GM23338 (cell line): Measurements from ENCODE around the gene MOCS3. TPM values are rescaled to one million over a fixed set of nuclear protein-coding genes. Genes with fewer than 3 reads are reported as not detected.

ENCODE experiments used
- ATAC-seq: fragments of 200-7000 bp; cut with Tn5 transposase; 3 replicates; pipeline ENCODE4 v1.9.1; 2020
- DNase-seq: peaks from one replicate; pipeline ENCODE4 v3.0.0-alpha.2; 2015; ENCODE audit warnings: low spot score
- H2AFZ ChIP-seq: fragments of 200-600 bp; sonication (generic); 2 replicates; pipeline ENCODE4 v1.8.0; 2016; ENCODE audit warnings: antibody characterized with exemption, mild to moderate bottlenecking, moderate library complexity
- H3F3A ChIP-seq: fragments of 200-600 bp; sonication (generic); replicated peaks from 2 replicates; pipeline ENCODE4 v1.8.0; 2017; ENCODE audit warnings: antibody characterized with exemption, mixed run types, low read depth
- H3K27ac ChIP-seq: fragments of 200-600 bp; sonication (generic); 2 replicates; pipeline ENCODE4 v1.6.1; 2016; ENCODE audit warnings: low read depth
- H3K27me3 ChIP-seq: fragments of 200-600 bp; sonication (generic); 2 replicates; pipeline ENCODE4 v1.8.0; 2016; ENCODE audit warnings: mild to moderate bottlenecking, mixed run types, moderate library complexity; ENCODE audit not compliant: insufficient read depth
- H3K36me3 ChIP-seq: fragments of 200-600 bp; sonication (generic); 2 replicates; pipeline ENCODE4 v1.8.0; 2016; ENCODE audit warnings: mild to moderate bottlenecking; ENCODE audit not compliant: insufficient read depth
- H3K4me1 ChIP-seq: fragments of 200-600 bp; sonication (generic); 2 replicates; pipeline ENCODE4 v1.8.0; 2016; ENCODE audit warnings: mild to moderate bottlenecking, moderate library complexity; ENCODE audit not compliant: insufficient read depth
- H3K4me2 ChIP-seq: fragments of 200-600 bp; sonication (generic); 2 replicates; pipeline ENCODE4 v1.7.1; 2017; ENCODE audit warnings: mixed run types
- H3K4me3 ChIP-seq: fragments of 200-600 bp; sonication (generic); 2 replicates; pipeline ENCODE4 v1.6.1; 2016; ENCODE audit warnings: mixed run types
- H3K79me2 ChIP-seq: fragments of 200-600 bp; sonication (generic); replicated peaks from 2 replicates; pipeline ENCODE4 v1.8.0; 2017; ENCODE audit warnings: mild to moderate bottlenecking; ENCODE audit not compliant: insufficient read depth
- H3K9me2 ChIP-seq: fragments of 200-600 bp; sonication (generic); 2 replicates; pipeline ENCODE4 v1.8.0; 2017; ENCODE audit not compliant: insufficient read depth
- H4K20me1 ChIP-seq: fragments of 200-600 bp; sonication (generic); replicated peaks from 2 replicates; pipeline ENCODE4 v1.8.0; 2017; ENCODE audit warnings: mild to moderate bottlenecking; ENCODE audit not compliant: insufficient read depth
- H3K27ac Mint-ChIP-seq: 2 replicates; pipeline ENCODE4 v1.8.0; 2020; ENCODE audit warnings: inconsistent platforms, mild to moderate bottlenecking, moderate library complexity, mixed read lengths
- H3K27me3 Mint-ChIP-seq: 3 replicates; pipeline ENCODE4 v1.8.0; 2022; ENCODE audit warnings: low read depth, mild to moderate bottlenecking, moderate library complexity, mixed read lengths, inconsistent platforms; ENCODE audit not compliant: insufficient read depth, poor library complexity
- H3K36me3 Mint-ChIP-seq: 3 replicates; pipeline ENCODE4 v1.8.0; 2021; ENCODE audit warnings: low read depth, mild to moderate bottlenecking, inconsistent platforms, moderate library complexity, mixed read lengths
- H3K4me1 Mint-ChIP-seq: 3 replicates; pipeline ENCODE4 v1.8.0; 2020; ENCODE audit warnings: mild to moderate bottlenecking, inconsistent platforms, mixed read lengths
- H3K4me3 Mint-ChIP-seq: 3 replicates; pipeline ENCODE4 v1.8.0; 2021; ENCODE audit warnings: moderate library complexity, mild to moderate bottlenecking, inconsistent platforms, mixed read lengths
- H3K9me3 Mint-ChIP-seq: 3 replicates; pipeline ENCODE4 v1.8.0; 2020; ENCODE audit warnings: moderate library complexity, mild to moderate bottlenecking, inconsistent platforms, mixed read lengths
- CREB1 ChIP-seq: fragments of 250-450 bp; sonication (Bioruptor Pico); IDR thresholded peaks from 2 replicates; pipeline ENCODE4 v1.5.0; 2020; ENCODE audit warnings: low read depth, mild to moderate bottlenecking, moderate library complexity
- EZH2 ChIP-seq: fragments of 200-600 bp; sonication (generic); IDR thresholded peaks from one replicate; pipeline ENCODE4 v1.8.0; 2017; ENCODE audit warnings: antibody characterized with exemption, mild to moderate bottlenecking, low read depth; ENCODE audit not compliant: unreplicated experiment
- EZH2phosphoT487 ChIP-seq: fragments of 200-600 bp; sonication (generic); IDR thresholded peaks from one replicate; pipeline ENCODE4 v1.8.1; 2018; ENCODE audit warnings: antibody characterized with exemption; ENCODE audit not compliant: unreplicated experiment
- JUNB ChIP-seq: IDR thresholded peaks from one replicate; pipeline ENCODE4 v1.6.1; 2016; ENCODE audit warnings: antibody characterized with exemption; ENCODE audit not compliant: unreplicated experiment
- ZNF114 ChIP-seq: fragments of 250-450 bp; sonication (Bioruptor Pico); IDR thresholded peaks from 2 replicates; pipeline ENCODE4 v1.5.0; 2020; ENCODE audit warnings: mild to moderate bottlenecking, moderate library complexity
- ZNF331 ChIP-seq: fragments of 250-450 bp; sonication (Bioruptor Pico); IDR thresholded peaks from 2 replicates; pipeline ENCODE4 v1.5.0; 2020; ENCODE audit warnings: low read depth, mild to moderate bottlenecking, moderate library complexity
- polyA plus RNA-seq: library from polyadenylated mRNA; unstranded; fragments of >200 nt; fragmentation: Nextera tagmentation; extraction: Ambion mirVana; gene quantifications from 2 replicates; pipeline ENCODE4 v1.2.1, GENCODE V29; 2016
- total RNA-seq: library from RNA; depleted of rRNA; stranded (reverse); fragments of >200 nt; shearing (Covaris generic); gene quantifications from 2 replicates; pipeline ENCODE4 v1.2.3, GENCODE V29; 2014
- TF ChIP-seq, protein P1 (sequence below): IDR thresholded peaks from one replicate; pipeline ENCODE4 v1.6.1; 2018; ENCODE audit warnings: antibody characterized with exemption; ENCODE audit not compliant: unreplicated experiment

MOCS3 gene
- total and polyA plus RNA-seq, 2 experiments from 2014 or later = 2.2 to 9.1 TPM

DNA sequence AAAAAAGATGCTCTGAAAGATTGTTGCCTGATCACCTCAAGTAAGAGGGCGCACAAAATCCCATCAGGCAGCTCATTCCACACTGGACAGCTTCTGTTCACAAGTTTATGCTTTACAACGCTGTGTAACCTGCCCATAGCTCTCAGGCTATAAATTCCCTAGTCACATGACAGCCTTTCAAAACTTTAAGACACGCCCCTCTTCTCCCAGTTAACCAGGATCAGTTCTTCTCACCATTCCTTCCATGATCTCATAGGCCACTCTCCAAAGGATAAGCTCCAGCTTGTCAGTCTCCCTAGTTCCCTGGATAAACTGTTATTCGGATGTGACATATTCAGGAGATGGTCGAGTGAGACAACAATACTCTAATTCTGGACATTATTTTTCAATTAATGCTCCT lies 42.4 kb upstream of the MOCS3 start (continued):
- TF ChIP-seq, protein P1, sequence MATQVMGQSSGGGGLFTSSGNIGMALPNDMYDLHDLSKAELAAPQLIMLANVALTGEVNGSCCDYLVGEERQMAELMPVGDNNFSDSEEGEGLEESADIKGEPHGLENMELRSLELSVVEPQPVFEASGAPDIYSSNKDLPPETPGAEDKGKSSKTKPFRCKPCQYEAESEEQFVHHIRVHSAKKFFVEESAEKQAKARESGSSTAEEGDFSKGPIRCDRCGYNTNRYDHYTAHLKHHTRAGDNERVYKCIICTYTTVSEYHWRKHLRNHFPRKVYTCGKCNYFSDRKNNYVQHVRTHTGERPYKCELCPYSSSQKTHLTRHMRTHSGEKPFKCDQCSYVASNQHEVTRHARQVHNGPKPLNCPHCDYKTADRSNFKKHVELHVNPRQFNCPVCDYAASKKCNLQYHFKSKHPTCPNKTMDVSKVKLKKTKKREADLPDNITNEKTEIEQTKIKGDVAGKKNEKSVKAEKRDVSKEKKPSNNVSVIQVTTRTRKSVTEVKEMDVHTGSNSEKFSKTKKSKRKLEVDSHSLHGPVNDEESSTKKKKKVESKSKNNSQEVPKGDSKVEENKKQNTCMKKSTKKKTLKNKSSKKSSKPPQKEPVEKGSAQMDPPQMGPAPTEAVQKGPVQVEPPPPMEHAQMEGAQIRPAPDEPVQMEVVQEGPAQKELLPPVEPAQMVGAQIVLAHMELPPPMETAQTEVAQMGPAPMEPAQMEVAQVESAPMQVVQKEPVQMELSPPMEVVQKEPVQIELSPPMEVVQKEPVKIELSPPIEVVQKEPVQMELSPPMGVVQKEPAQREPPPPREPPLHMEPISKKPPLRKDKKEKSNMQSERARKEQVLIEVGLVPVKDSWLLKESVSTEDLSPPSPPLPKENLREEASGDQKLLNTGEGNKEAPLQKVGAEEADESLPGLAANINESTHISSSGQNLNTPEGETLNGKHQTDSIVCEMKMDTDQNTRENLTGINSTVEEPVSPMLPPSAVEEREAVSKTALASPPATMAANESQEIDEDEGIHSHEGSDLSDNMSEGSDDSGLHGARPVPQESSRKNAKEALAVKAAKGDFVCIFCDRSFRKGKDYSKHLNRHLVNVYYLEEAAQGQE = no peak
- TF ChIP-seq EZH2 = no peak

DNA sequence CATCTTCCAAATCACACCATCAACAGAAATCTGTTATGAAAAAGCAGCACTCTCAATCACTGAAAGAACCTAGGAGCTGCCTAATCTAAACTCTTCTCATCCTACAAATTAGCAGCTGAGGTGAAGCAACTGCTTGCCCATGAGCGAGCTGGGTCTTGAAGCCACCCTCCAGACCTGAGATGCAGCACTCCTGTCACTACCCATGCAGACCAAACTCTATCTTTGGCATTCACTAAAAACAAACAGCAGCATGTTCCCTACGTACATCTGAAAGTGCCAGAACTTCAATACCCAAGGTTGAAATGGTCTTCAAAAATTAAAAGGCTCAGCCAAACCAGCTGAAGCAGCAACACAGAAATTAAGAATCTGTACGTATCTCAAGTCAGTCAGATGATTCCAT lies 41.7 kb upstream of the MOCS3 start:
- Mint-ChIP-seq H3K27me3 (peaks cover 6% of the 10 kb centered on the region), H3K27ac (no peak overlapping the region), H3K4me3 (no peak overlapping the region), H3K36me3 (peaks cover 45% of the 10 kb centered on the region; the same call in 2 of the 3 replicates), H3K9me3 (no peaks in the 10 kb centered on the region), H3K4me1 (peaks cover 62% of the 10 kb centered on the region)
- H3K4me3 ChIP-seq = no peak overlapping the region
- H3K27ac ChIP-seq = peak overlapping the region; percentile 71
- H2AFZ ChIP-seq = no peak overlapping the region
- TF ChIP-seq ZNF114 = no peak
- DNase-seq = no peak
- H4K20me1 ChIP-seq = peaks cover 96% of the 10 kb centered on the region
- no peaks in the 10 kb centered on the region for H3F3A ChIP-seq
- H3K4me1 ChIP-seq = peaks cover 60% of the 10 kb centered on the region
- no peak for ATAC-seq
- peaks cover 100% of the 10 kb centered on the region for H3K79me2 ChIP-seq
- no peak overlapping the region; the same call in 1 of the 2 replicates for H3K4me2 ChIP-seq
- no peaks in the 10 kb centered on the region for H3K27me3 ChIP-seq
- H3K36me3 ChIP-seq = no peaks in the 10 kb centered on the region; the same call in 1 of the 2 replicates
- no peaks in the 10 kb centered on the region for H3K9me2 ChIP-seq

DNA sequence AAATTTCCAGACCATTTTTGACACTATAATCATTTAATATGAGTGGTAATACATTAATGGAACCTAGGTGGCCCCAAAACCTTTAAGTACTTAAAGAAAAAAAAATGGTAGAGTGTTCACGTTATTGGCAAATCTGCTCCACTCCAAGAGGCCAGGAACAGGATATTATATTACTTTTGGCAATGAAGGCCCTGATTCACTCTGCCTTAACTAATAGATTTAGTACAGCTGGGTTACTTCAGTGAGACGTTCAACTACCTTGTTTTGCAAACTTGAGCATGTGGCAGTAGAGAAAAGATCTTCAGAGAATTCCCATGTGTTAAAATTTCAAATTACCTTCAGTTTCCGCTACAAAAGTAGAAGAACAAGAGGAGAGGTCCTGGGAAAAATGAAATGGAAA lies 40.2 kb upstream of the MOCS3 start:
- H3K27ac ChIP-seq = peak overlapping the region; percentile 17; the same call in 1 of the 2 replicates
- H3K4me2 ChIP-seq = no peak overlapping the region
- no peaks in the 10 kb centered on the region for H3K9me2 ChIP-seq
- Mint-ChIP-seq H3K4me1 (peaks cover 69% of the 10 kb centered on the region), H3K4me3 (no peak overlapping the region), H3K9me3 (no peaks in the 10 kb centered on the region), H3K36me3 (peaks cover 47% of the 10 kb centered on the region; the same call in 2 of the 3 replicates), H3K27ac (no peak overlapping the region), H3K27me3 (peaks cover 3% of the 10 kb centered on the region)
- ATAC-seq = no peak
- no peak overlapping the region for H2AFZ ChIP-seq
- H3K4me1 ChIP-seq = peaks cover 63% of the 10 kb centered on the region
- H3K27me3 ChIP-seq = no peaks in the 10 kb centered on the region
- H3F3A ChIP-seq = no peaks in the 10 kb centered on the region
- peaks cover 1% of the 10 kb centered on the region; the same call in 1 of the 2 replicates for H3K36me3 ChIP-seq
- peaks cover 100% of the 10 kb centered on the region for H3K79me2 ChIP-seq
- H4K20me1 ChIP-seq = peaks cover 94% of the 10 kb centered on the region
- DNase-seq = no peak
- H3K4me3 ChIP-seq = no peak overlapping the region
- TF ChIP-seq EZH2 = no peak
- TF ChIP-seq EZH2phosphoT487 = no peak
- TF ChIP-seq ZNF331 = no peak
- no peak for TF ChIP-seq JUNB
- no peak for TF ChIP-seq CREB1
- TF ChIP-seq, protein P1 = no peak
